ENCODE measurements around the gene MFAP2. TPM values are rescaled to one million over a fixed set of nuclear protein-coding genes. Genes with fewer than 3 reads are reported as not detected.
A peak's percentile ranks its signal among the peaks of the same experiment; 100 is the strongest.

MFAP2 gene
- 81.6 and 83.4 TPM in 2 replicates for total RNA-seq
- long read RNA-seq, partial matches to known transcripts = 0 of 4 reads
- long read RNA-seq, other reads (novel, unspliced or antisense) = 1 of 4 reads

DNA sequence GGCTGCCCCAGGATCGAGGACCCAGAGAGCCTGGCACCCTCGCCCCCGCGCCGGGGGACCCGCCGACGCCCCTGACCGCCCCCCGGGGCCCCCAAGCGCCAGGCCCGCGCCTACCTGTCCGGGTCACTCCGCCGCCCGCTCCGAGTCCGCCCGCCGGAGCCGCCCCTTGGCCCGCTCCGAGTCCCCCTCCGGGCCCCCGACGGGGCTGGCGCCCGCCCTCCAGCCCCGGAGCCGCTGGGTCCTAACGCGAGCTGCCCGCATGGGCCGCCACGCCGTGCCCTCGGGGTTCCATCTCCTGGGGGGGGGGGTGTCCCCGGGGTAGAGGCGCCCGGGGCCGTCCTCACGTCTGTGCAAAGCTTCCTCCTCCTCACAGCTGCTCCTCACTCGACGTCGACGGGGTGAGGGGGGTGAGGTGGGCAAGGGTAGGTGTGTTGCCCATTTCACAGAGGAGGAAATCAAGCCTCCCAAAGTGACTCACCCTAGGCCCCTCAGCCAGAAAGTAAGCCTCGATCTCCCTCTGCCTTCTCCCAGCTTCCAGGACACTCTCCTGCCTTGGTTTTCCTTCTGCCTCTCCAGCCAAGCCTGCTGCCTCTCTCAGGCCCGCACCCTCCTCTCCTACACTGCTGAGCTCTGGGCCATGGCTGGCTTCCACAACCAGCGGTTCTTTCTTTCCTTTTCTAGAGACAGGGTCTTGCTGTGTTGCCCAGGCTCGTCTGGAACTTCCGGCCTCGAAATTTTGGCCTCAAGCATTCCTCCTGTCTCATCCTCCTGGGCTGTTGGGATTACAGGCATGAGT lies at the start of gene MFAP2:
Gene MFAP2, minus strand, starts transcription at position 148 of the 796 bp plus-strand sequence. CDS start 2,347 bp downstream, outside the sequence.
- Mint-ChIP-seq H3K36me3 (ENCODE audit: low read depth) (no peaks in the 10 kb centered on the region), H3K27ac (ENCODE audit: unreplicated experiment) (peak within 1 kb of the TSS; percentile 92), H3K27me3 (ENCODE audit: low read depth) (peaks cover 8% of the 10 kb centered on the region), H3K4me3 (peak within 1 kb of the TSS; percentile 90), H3K4me1 (peaks cover 34% of the 10 kb centered on the region), H3K9me3 (no peaks in the 10 kb centered on the region)
- DNase-seq (ENCODE audit: low read depth, low spot score) = no peak
- TF ChIP-seq, protein P1, sequence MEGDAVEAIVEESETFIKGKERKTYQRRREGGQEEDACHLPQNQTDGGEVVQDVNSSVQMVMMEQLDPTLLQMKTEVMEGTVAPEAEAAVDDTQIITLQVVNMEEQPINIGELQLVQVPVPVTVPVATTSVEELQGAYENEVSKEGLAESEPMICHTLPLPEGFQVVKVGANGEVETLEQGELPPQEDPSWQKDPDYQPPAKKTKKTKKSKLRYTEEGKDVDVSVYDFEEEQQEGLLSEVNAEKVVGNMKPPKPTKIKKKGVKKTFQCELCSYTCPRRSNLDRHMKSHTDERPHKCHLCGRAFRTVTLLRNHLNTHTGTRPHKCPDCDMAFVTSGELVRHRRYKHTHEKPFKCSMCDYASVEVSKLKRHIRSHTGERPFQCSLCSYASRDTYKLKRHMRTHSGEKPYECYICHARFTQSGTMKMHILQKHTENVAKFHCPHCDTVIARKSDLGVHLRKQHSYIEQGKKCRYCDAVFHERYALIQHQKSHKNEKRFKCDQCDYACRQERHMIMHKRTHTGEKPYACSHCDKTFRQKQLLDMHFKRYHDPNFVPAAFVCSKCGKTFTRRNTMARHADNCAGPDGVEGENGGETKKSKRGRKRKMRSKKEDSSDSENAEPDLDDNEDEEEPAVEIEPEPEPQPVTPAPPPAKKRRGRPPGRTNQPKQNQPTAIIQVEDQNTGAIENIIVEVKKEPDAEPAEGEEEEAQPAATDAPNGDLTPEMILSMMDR (conservative IDR thresholded peaks at IDR 0.05) = no peak

DNA sequence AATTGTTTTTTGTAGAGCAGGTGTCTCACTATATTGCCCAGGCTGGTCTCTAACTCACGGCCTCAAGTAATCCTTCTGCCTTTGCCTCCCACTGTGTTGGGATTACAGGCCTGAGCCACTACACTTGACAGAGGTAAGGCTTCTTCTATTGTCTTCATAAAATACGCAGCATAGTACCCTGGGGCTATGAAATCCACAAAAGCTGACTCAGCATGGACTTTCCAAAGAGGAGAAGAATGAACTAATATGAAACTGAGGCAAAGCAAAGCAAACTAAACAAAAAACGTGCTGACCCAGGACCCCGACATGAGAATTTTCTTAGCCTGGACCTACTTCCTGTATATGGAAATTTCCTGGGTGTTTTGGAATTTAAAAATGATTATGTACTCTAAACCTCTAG lies 49.8 kb upstream of the MFAP2 start:
- H3K27ac Mint-ChIP-seq (ENCODE audit: unreplicated experiment) = no peak overlapping the region

GRCh38 chr1:17028662-17029188 lies 48.3 kb upstream of the MFAP2 start:
- H3K27me3 Mint-ChIP-seq (ENCODE audit: low read depth) = no peaks in the 10 kb centered on the region
- H3K9me3 Mint-ChIP-seq = no peaks in the 10 kb centered on the region
- H3K4me3 Mint-ChIP-seq = no peak overlapping the region
- TF ChIP-seq, protein P1 (conservative IDR thresholded peaks at IDR 0.05) = no peak
- no peak overlapping the region for H3K27ac Mint-ChIP-seq (ENCODE audit: unreplicated experiment)
- H3K4me1 Mint-ChIP-seq = no peaks in the 10 kb centered on the region
- peaks cover 5% of the 10 kb centered on the region for H3K36me3 Mint-ChIP-seq (ENCODE audit: low read depth)
- no peak for DNase-seq (ENCODE audit: low read depth, low spot score)

More for the DNA sequence above, 49.8 kb upstream of the MFAP2 start:
- H3K4me1 Mint-ChIP-seq = no peaks in the 10 kb centered on the region
- no peaks in the 10 kb centered on the region for H3K9me3 Mint-ChIP-seq
- no peaks in the 10 kb centered on the region for H3K27me3 Mint-ChIP-seq (ENCODE audit: low read depth)
- DNase-seq (ENCODE audit: low read depth, low spot score) = no peak
- peaks cover 5% of the 10 kb centered on the region for H3K36me3 Mint-ChIP-seq (ENCODE audit: low read depth)
- TF ChIP-seq, protein P1 (conservative IDR thresholded peaks at IDR 0.05) = no peak
- H3K4me3 Mint-ChIP-seq = no peak overlapping the region

- H3K27ac Mint-ChIP-seq (ENCODE audit: unreplicated experiment) = no peak overlapping the region
- DNase-seq (ENCODE audit: low read depth, low spot score) = no peak
- no peaks in the 10 kb centered on the region for H3K4me1 Mint-ChIP-seq
- H3K9me3 Mint-ChIP-seq = no peaks in the 10 kb centered on the region
- H3K36me3 Mint-ChIP-seq (ENCODE audit: low read depth) = peaks cover 5% of the 10 kb centered on the region
- H3K27me3 Mint-ChIP-seq (ENCODE audit: low read depth) = no peaks in the 10 kb centered on the region
- H3K4me3 Mint-ChIP-seq = no peak overlapping the region
- TF ChIP-seq, protein P1 (conservative IDR thresholded peaks at IDR 0.05) = no peak
Measured at GRCh38 chr1:17027900-17028299, 47.5 kb upstream of the MFAP2 start.

GRCh38 chr1:17027403-17027802 lies 47.0 kb upstream of the MFAP2 start:
- Mint-ChIP-seq H3K27me3 (ENCODE audit: low read depth) (no peaks in the 10 kb centered on the region), H3K9me3 (no peaks in the 10 kb centered on the region), H3K36me3 (ENCODE audit: low read depth) (peaks cover 5% of the 10 kb centered on the region), H3K4me3 (no peak overlapping the region), H3K27ac (ENCODE audit: unreplicated experiment) (no peak overlapping the region), H3K4me1 (no peaks in the 10 kb centered on the region)
- TF ChIP-seq, protein P1 (conservative IDR thresholded peaks at IDR 0.05) = no peak
- no peak for DNase-seq (ENCODE audit: low read depth, low spot score)

Data from neural crest cell (in vitro differentiated cells).